ENCODE data around the gene GMPR.
"Not testable (repeated sequence)": the region's sequence is repeated elsewhere in the genome, so short reads cannot be mapped to it uniquely, and the experiment has no call there.

Gene GMPR

DNA sequence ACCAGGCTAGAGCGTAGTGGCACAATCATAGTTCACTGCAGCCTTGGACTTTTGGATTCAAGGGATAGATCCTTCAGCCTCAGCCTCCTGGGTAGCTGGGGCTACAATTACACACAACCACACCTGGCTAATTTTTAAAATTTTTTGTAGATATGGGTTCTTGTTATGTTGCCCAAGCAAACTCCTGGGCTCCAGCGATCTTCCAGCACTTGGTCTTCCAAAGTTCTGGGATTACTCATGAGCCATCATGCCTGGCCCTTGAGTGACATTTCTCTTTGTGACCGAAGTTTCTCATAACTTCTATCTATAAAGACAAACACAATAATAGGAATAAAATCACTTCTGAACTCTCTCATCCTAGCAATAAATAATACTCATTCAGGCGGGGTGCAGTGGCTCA is 26.1 kb upstream of the GMPR start:
- TF ChIP-seq, protein P1, sequence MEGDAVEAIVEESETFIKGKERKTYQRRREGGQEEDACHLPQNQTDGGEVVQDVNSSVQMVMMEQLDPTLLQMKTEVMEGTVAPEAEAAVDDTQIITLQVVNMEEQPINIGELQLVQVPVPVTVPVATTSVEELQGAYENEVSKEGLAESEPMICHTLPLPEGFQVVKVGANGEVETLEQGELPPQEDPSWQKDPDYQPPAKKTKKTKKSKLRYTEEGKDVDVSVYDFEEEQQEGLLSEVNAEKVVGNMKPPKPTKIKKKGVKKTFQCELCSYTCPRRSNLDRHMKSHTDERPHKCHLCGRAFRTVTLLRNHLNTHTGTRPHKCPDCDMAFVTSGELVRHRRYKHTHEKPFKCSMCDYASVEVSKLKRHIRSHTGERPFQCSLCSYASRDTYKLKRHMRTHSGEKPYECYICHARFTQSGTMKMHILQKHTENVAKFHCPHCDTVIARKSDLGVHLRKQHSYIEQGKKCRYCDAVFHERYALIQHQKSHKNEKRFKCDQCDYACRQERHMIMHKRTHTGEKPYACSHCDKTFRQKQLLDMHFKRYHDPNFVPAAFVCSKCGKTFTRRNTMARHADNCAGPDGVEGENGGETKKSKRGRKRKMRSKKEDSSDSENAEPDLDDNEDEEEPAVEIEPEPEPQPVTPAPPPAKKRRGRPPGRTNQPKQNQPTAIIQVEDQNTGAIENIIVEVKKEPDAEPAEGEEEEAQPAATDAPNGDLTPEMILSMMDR (IDR thresholded peaks at IDR 0.05; ENCODE audit: low read depth, low read length): no peak
- no peak overlapping the region for H3K4me3 ChIP-seq (ENCODE audit: low read depth, low read length)

DNA sequence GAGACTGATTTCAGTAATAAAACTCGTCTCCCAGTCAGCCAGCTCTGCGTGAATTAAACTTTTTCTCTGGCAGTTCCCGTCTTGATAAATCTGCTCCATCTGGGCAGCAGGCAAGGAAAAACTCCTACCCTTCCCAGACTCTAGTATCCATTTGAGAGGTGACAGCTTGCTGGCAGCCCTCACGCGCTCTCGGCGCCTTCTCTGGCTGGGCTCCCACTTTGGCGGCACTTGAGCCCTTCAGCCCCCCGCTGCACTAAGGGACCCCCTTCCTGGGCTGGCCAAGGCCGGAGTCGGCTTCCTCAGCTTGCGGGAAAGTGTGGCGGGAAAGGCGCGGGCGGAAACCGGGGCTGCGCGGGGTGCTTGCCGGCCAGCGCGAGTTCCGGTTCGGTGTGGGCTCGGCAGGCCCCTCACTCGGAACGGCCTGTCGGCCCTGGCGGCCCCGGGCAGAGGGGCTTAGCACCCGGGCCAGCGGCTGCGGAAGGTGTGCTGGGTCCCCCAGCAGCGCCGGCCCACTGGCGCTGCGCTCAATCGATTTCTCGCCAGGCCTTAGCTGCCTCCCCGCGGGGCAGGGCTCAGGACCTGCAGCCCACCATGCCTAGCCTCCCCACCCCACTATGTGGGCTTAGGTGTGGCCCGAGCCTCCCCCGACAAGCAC is 21.8 kb upstream of the GMPR start:
- no peak overlapping the region for H3K4me3 ChIP-seq (ENCODE audit: low read depth, low read length)
- TF ChIP-seq, protein P1 (IDR thresholded peaks at IDR 0.05; ENCODE audit: low read depth, low read length): no peak

DNA sequence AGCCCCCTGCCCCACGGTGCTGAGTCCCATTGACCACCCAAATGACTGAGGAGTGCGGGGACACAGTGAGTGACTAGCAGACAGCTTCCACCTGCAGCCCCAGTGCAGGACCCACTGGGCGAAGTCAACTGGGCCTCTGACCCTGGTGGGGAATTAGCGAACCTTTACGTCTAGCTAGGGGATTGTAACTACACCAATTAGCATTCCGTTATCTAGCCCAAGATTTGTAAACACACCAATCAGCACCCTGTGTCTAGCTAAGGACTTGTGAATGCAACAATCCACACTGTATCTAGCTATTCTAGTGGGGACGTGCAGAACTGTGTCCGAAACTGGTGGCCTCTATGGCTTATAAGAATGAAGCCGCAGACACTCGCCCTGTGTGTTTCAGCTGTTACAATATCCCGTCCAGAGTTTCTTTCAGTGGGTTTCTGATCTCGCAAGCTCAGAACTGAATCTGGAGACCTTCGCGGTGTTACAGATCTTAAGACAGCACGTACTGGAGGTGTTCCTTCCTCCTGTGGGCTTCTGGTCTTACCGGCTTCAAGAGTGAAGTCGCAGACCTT is 21.1 kb upstream of the GMPR start:
- TF ChIP-seq, protein P1 (IDR thresholded peaks at IDR 0.05; ENCODE audit: low read depth, low read length): no peak
- no peak overlapping the region for H3K4me3 ChIP-seq (ENCODE audit: low read depth, low read length)

DNA sequence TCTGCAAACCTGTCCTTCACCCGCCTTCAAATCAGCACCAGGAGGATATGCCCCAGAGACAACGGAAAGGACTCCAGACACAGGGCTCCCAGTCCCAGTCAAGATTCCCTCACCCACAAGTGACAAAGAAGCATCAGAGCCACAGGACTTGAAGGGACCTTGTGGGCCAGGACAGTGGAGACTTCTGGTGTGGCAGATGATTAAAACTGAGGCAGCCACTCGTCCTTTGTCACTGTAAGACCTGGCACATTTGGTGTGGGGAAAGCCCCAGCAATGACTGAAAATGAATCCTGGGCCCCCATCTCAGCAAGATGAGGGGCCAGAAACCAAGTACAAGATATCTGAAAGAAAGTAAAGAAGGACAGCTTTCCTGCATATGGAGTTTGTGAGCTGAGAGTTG is 15.6 kb upstream of the GMPR start:
- H3K4me3 ChIP-seq (ENCODE audit: low read depth, low read length): no peak overlapping the region
- TF ChIP-seq, protein P1 (IDR thresholded peaks at IDR 0.05; ENCODE audit: low read depth, low read length): no peak

DNA sequence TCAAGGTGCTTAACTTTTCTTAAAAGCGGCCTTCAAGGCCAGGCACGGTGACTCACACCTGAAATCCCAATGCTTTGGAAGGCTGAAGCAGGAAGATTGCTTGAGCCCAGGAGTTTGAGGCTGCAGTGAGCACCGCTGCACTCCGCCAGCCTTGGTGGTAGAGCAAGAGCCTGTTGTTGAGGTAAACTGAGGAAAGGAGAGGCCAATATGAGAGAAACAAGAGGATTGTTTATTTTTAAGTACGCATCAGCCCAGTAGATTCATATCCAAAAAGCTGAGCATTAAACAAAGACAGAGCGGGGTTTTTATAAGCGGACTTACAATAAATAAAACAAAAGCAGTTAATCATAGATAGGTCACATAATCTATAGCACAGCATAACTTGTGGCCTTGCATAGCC is 15.0 kb upstream of the GMPR start:
- H3K4me3 ChIP-seq (ENCODE audit: low read depth, low read length): no peak overlapping the region
- TF ChIP-seq, protein P1 (IDR thresholded peaks at IDR 0.05; ENCODE audit: low read depth, low read length): no peak

DNA sequence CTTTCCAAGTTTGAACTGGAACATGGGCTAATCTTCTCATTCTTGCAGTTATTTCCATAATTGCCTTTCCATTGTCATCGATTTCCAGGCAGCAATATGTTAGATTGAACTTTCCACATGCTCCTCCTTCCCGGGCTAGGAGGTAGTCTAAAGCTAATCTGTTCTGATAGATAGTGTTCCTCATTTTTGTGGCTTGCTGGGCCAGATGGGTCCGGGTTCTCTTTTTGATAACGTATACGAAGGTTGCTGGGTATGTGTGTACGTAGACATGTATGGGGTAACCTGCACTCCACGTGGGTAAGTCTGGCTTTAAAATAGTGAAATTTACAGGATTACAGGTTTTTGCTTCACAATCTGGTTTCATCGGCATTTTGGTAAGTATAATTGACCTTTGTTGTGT is 14.0 kb upstream of the GMPR start:
- TF ChIP-seq, protein P1 (IDR thresholded peaks at IDR 0.05; ENCODE audit: low read depth, low read length): no peak
- no peak overlapping the region for H3K4me3 ChIP-seq (ENCODE audit: low read depth, low read length)

DNA sequence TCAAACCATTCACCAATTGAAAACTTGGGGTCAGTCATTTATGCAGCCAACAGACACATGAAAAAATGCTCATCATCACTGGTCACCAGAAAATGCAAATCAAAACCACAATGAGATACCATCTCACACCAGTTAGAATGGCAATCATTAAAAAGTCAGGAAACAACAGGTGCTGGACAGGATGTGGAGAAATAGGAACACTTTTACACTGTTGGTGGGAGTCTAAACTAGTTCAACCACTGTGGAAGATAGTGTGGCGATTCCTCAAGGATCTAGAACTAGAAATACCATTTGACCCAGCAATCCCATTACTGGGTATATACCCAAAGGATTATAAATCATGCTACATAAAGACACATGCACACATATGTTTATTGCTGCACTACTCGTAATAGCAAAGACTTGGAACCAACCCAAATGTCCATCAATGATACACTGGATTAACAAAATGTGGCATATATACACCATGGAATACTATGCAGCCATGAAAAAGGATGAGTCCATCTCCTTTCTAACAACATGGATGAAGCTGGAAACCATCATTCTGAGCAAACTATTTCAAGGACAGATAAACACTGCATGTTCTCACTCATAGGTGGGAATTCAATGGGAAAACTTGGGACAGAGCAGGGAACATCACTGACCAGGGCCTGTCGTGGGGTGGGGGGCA is 13.2 kb upstream of the GMPR start:
- not testable (repeated sequence) for H3K4me3 ChIP-seq (ENCODE audit: low read depth, low read length)

DNA sequence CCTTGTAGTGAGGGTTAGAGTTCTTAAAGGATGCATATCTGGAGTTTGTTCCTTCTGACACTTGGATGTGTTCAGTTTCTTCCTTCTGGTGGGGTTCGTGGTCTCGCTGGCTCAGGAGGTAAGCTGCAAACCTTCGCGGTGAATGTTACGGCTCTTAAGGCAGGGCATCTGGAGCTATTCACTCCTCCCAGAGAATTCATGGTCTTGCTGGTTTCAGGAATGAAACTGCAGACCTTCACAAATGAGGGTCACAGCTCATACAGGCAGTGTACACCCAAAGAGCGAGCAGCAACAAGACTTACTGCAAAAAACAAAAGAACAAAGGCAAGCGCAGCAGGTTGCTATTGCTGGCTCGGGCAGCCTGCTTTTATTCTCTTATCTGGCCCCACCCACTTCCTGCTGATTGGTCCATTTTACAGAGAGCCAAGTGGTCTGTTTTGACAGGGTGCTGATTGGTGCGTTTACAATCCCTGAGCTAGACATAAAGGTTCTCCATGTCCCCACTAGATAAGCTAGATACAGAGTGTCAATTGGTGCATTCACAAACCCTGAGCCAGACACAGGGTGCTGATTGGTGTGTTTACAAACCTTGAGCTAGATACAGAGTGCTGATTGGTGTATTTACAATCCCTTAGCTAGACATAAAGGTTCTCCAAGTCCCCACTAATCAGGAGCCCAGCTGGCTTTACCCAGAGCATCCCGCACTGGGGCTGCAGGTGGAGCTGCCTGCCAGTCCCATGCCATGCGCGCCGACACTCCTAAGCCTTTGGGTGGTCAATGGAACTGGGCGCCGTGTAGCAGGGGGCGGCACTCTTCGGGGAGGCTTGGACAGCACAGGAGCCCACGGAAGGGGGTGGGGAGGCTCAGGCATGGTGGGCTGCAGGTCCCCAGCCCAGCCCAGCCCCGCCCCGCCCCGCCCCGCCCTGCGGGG is 12.0 kb upstream of the GMPR start:
- not testable (repeated sequence) for H3K4me3 ChIP-seq (ENCODE audit: low read depth, low read length)
